ENCODE data around the gene RPS6KB1.
"Not testable (repeated sequence)": the region's sequence is repeated elsewhere in the genome, so short reads cannot be mapped to it uniquely, and the experiment has no call there.

RPS6KB1 gene

GRCh38 chr17:59941131-59941530 is 48.2 kb downstream of the RPS6KB1 start:
- no peak for DNase-seq (ENCODE audit: low read depth)

- not testable (repeated sequence) for DNase-seq (ENCODE audit: low read depth)
Observed at GRCh38 chr17:59946433-59946832, 53.5 kb downstream of the RPS6KB1 start.

GRCh38 chr17:59947310-59947709 is 54.4 kb downstream of the RPS6KB1 start:
- DNase-seq (ENCODE audit: low read depth) = not testable (repeated sequence)

GRCh38 chr17:59950049-59950448 is 57.1 kb downstream of the RPS6KB1 start:
- DNase-seq (ENCODE audit: low read depth) = no peak

- DNase-seq (ENCODE audit: low read depth) = no peak
Observed at GRCh38 chr17:59954856-59955255, 61.9 kb downstream of the RPS6KB1 start.

- DNase-seq (ENCODE audit: low read depth) = not testable (repeated sequence)
Observed at GRCh38 chr17:59959574-59959973, 66.7 kb downstream of the RPS6KB1 start.

- DNase-seq (ENCODE audit: low read depth) = no peak
Observed at GRCh38 chr17:59962739-59963318, 69.9 kb downstream of the RPS6KB1 start.

GRCh38 chr17:59963738-59964481 is 71.0 kb downstream of the RPS6KB1 start:
- DNase-seq (ENCODE audit: low read depth) = peak; percentile 74

- DNase-seq (ENCODE audit: low read depth) = peak; percentile 93
Observed at GRCh38 chr17:59964482-59965328, 71.8 kb downstream of the RPS6KB1 start, which contains the start of gene RNFT1. Gene RNFT1 (minus strand): TSS chr17:59964740. CDS start chr17:59964663, 77 bp downstream.

GRCh38 chr17:59971771-59972170 is 78.8 kb downstream of the RPS6KB1 start:
- not testable (repeated sequence) for DNase-seq (ENCODE audit: low read depth)

- peak; percentile 20 for DNase-seq (ENCODE audit: low read depth)
Observed at GRCh38 chr17:59972778-59973177, 79.9 kb downstream of the RPS6KB1 start.

- DNase-seq (ENCODE audit: low read depth) = not testable (repeated sequence)
Observed at GRCh38 chr17:59973483-59973882, 80.6 kb downstream of the RPS6KB1 start.

- not testable (repeated sequence) for DNase-seq (ENCODE audit: low read depth)
Observed at GRCh38 chr17:59975166-59975565, 82.2 kb downstream of the RPS6KB1 start.

GRCh38 chr17:59996608-59997007 is 103.7 kb downstream of the RPS6KB1 start:
- not testable (repeated sequence) for DNase-seq (ENCODE audit: low read depth)

All from ELR (cell line).